Tibial artery (tissue), 4 donors: ENCODE measurements around the gene CSMD2.
"Not testable (repeated sequence)": the region's sequence is repeated elsewhere in the genome, so short reads cannot be mapped to it uniquely, and the experiment has no call there.

Experiments used
- DNase-seq, 2 donors: peaks; one replicate each; pipeline ENCODE4 v3.0.0-alpha.2; 2019
- H3K27ac ChIP-seq, 2 donors: fragments of 200-600 bp; sonication (generic) in 1 of 2; 1 replicate in 1 of 2; 2 replicates in 1 of 2; pipeline ENCODE4 v1.5.1; 2018 to 2019; ENCODE audit warnings: mild to moderate bottlenecking in 1 of 2
- H3K27me3 ChIP-seq, 2 donors: fragments of 200-600 bp; sonication (generic) in 1 of 2; one replicate each; pipeline versions ENCODE4 v1.5.1 to v1.6.0; 2016 to 2019
- H3K36me3 ChIP-seq, 3 donors: fragments of 200-600 bp; sonication (generic) in 2 of 3; one replicate each; pipeline ENCODE4 v1.5.1; 2016 to 2019; ENCODE audit warnings: mild to moderate bottlenecking in 2 of 3
- H3K4me1 ChIP-seq, 4 donors: fragments of 200-600 bp; sonication (generic) in 2 of 4; 1 replicate in 3 of 4; 2 replicates in 1 of 4; pipeline ENCODE4 v1.5.1; 2016 to 2019
- H3K4me3 ChIP-seq, 2 donors: fragments of 200-600 bp; sonication (generic) in 1 of 2; 1 replicate in 1 of 2; 2 replicates in 1 of 2; pipeline ENCODE4 v1.5.1; 2018 to 2019; ENCODE audit warnings: mild to moderate bottlenecking in 2 of 2
- H3K9me3 ChIP-seq, 3 donors: fragments of 200-600 bp; sonication (generic) in 1 of 3; one replicate each; pipeline ENCODE4 v1.5.1; 2016 to 2019
- CTCF ChIP-seq, 2 experiments: fragments of 200-600 bp in 1 of 2; fragments of 450-650 bp in 1 of 2; IDR thresholded peaks; one replicate each; pipeline ENCODE4 v1.5.1; 2017 to 2019; ENCODE audit warnings: antibody characterized with exemption in 2 of 2, mild to moderate bottlenecking in 1 of 2, moderate library complexity in 1 of 2
- intact Hi-C: fragments of 100-400 bp; cut with DNase I; formaldehyde crosslinking; loops from one replicate; pipeline ENCODE4 v1.15.0; 2023; ENCODE audit warnings: low total_unique reads

The CSMD2 gene

GRCh38 chr1:34190692-34191091, 25.7 kb upstream of the CSMD2 start:
- Histone ChIP-seq H3K27ac (no peak overlapping the region), H3K27me3 (peaks cover 0 to 29% of the 10 kb centered on the region in 2 donors), H3K4me3 (no peak overlapping the region), H3K36me3 (no peaks in the 10 kb centered on the region), H3K4me1 (no peaks in the 10 kb centered on the region), H3K9me3 (peaks cover 0 to 15% (median 10%) of the 10 kb centered on the region in 3 donors)
- no peak for TF ChIP-seq CTCF (IDR thresholded peaks at IDR 0.05)
- intact Hi-C loops = no loop called here
- DNase-seq = no peak

GRCh38 chr1:34188985-34189384, 24.0 kb upstream of the CSMD2 start:
- DNase-seq = no peak
- Histone ChIP-seq H3K4me1 (no peaks in the 10 kb centered on the region), H3K27ac (no peak overlapping the region), H3K36me3 (no peaks in the 10 kb centered on the region), H3K27me3 (peaks cover 0 to 36% of the 10 kb centered on the region in 2 donors), H3K9me3 (peaks cover 0 to 15% (median 10%) of the 10 kb centered on the region in 3 donors), H3K4me3 (no peak overlapping the region)
- intact Hi-C loops = no loop called here
- no peak for TF ChIP-seq CTCF (IDR thresholded peaks at IDR 0.05)

GRCh38 chr1:34188418-34188817, 23.4 kb upstream of the CSMD2 start:
- peaks cover 0 to 37% of the 10 kb centered on the region in 2 donors for H3K27me3 ChIP-seq
- no peak for TF ChIP-seq CTCF (IDR thresholded peaks at IDR 0.05)
- H3K9me3 ChIP-seq = peaks cover 0 to 15% (median 10%) of the 10 kb centered on the region in 3 donors

GRCh38 chr1:34186741-34187494, 21.9 kb upstream of the CSMD2 start:
- intact Hi-C loops = no loop called here
- peaks cover 0 to 37% of the 10 kb centered on the region in 2 donors for H3K27me3 ChIP-seq
- no peaks in the 10 kb centered on the region for H3K36me3 ChIP-seq
- no peak for DNase-seq
- no peaks in the 10 kb centered on the region for H3K4me1 ChIP-seq
- no peak overlapping the region for H3K27ac ChIP-seq
- TF ChIP-seq CTCF (IDR thresholded peaks at IDR 0.05) = no peak
- H3K9me3 ChIP-seq = peaks cover 0 to 15% (median 10%) of the 10 kb centered on the region in 3 donors
- no peak overlapping the region for H3K4me3 ChIP-seq

More at GRCh38 chr1:34188418-34188817, 23.4 kb upstream of the CSMD2 start:
- Histone ChIP-seq H3K27ac (no peak overlapping the region), H3K4me3 (no peak overlapping the region), H3K36me3 (no peaks in the 10 kb centered on the region), H3K4me1 (no peaks in the 10 kb centered on the region)
- intact Hi-C loops = no loop called here
- DNase-seq = no peak

- H3K27ac ChIP-seq, DNase-seq, H3K4me3 ChIP-seq, H3K9me3 ChIP-seq, intact Hi-C loops, H3K4me1 ChIP-seq, H3K36me3 ChIP-seq: not testable (repeated sequence)
- H3K27me3 ChIP-seq = peaks cover 0 to 39% of the 10 kb centered on the region in 2 donors
These were observed 18.4 kb upstream of the CSMD2 start for GRCh38 chr1:34183381-34183780.

GRCh38 chr1:34178072-34178471, 13.0 kb upstream of the CSMD2 start:
- intact Hi-C loops = no loop called here
- Histone ChIP-seq H3K27me3 (peaks cover 0 to 65% of the 10 kb centered on the region in 2 donors), H3K36me3 (no peaks in the 10 kb centered on the region), H3K4me3 (no peak overlapping the region), H3K4me1 (peaks cover 0 to 7% (median 3%) of the 10 kb centered on the region in 4 donors), H3K9me3 (no peaks in the 10 kb centered on the region), H3K27ac (no peak overlapping the region)
- TF ChIP-seq CTCF (IDR thresholded peaks at IDR 0.05) = no peak
- DNase-seq = no peak
